HepG2 (cell line): ENCODE measurements around the gene EFNA3. TPM values are rescaled to one million over a fixed set of nuclear protein-coding genes. Genes with fewer than 3 reads are reported as not detected.

Experiments
- ARNTL ChIP-seq: sonication (generic); formaldehyde crosslinking; IDR thresholded peaks from 2 replicates; pipeline ENCODE4 v1.4.0; 2020; ENCODE audit warnings: mild to moderate bottlenecking, missing genetic modification reagents
- GTF3A ChIP-seq: sonication (generic); formaldehyde crosslinking; conservative IDR thresholded peaks from 2 replicates; pipeline ENCODE4 v1.4.0; 2020; ENCODE audit warnings: mild to moderate bottlenecking, missing genetic modification reagents
- IRF1 ChIP-seq: sonication (generic); formaldehyde crosslinking; IDR thresholded peaks from 2 replicates; pipeline ENCODE4 v1.4.0; 2020; ENCODE audit warnings: low read depth, mild to moderate bottlenecking, missing genetic modification reagents
- MXD4 ChIP-seq: IDR thresholded peaks from 2 replicates; pipeline ENCODE4 v1.6.1; 2016; ENCODE audit warnings: mild to moderate bottlenecking, missing biosample characterization, missing genetic modification reagents
- RARA ChIP-seq: IDR thresholded peaks from 2 replicates; pipeline ENCODE4 v1.6.1; 2016; ENCODE audit warnings: missing genetic modification reagents, missing compliant biosample characterization
- XBP1 ChIP-seq: sonication (generic); formaldehyde crosslinking; IDR thresholded peaks from 2 replicates; pipeline ENCODE4 v1.5.0; 2020; ENCODE audit warnings: missing genetic modification reagents
- ZNF230 ChIP-seq: sonication (generic); formaldehyde crosslinking; IDR thresholded peaks from 2 replicates; pipeline ENCODE4 v1.4.0; 2020; ENCODE audit warnings: mild to moderate bottlenecking, missing genetic modification reagents
- ZNF780A ChIP-seq: sonication (generic); formaldehyde crosslinking; IDR thresholded peaks from 2 replicates; pipeline ENCODE4 v1.8.0; 2022; ENCODE audit warnings: mild to moderate bottlenecking, missing genetic modification reagents, moderate library complexity
- ZNF782 ChIP-seq: sonication (generic); formaldehyde crosslinking; IDR thresholded peaks from 2 replicates; pipeline ENCODE4 v1.4.0; 2020; ENCODE audit warnings: missing genetic modification reagents, mild to moderate bottlenecking, borderline replicate concordance
- polyA plus RNA-seq, 8 experiments: library from polyadenylated mRNA; depleted of rRNA in 3 of 8; stranded (reverse) in 7 of 8; unstranded in 1 of 8; fragments of >200 nt; fragmentation: Illumina TruSeq in 4 of 8; extraction: Trizol in 4 of 8; gene quantifications; 2 replicates each; pipeline versions ENCODE4 v1.2.1 to v1.2.3, GENCODE V29; 2011 to 2016; ENCODE audit warnings: low read depth in 4 of 8, missing spikeins in 1 of 8, mixed read lengths in 1 of 8; ENCODE audit not compliant: insufficient read depth in 1 of 8
- total RNA-seq, 5 experiments: library from RNA; depleted of rRNA; stranded (reverse); fragments of >200 nt; fragmentation: Illumina TruSeq; extraction: Trizol; gene quantifications; 2 replicates each; pipeline ENCODE4 v1.2.3, GENCODE V29; 2016; ENCODE audit warnings: low read depth in 1 of 5
- TF ChIP-seq, protein P1 (sequence below), 2 experiments: sonication (generic) in 1 of 2; formaldehyde crosslinking in 1 of 2; IDR thresholded peaks; 2 replicates each; pipeline versions ENCODE4 v1.4.0 to v1.6.1; 2016 to 2020; ENCODE audit warnings: borderline replicate concordance in 1 of 2, low read depth in 1 of 2, mild to moderate bottlenecking in 1 of 2, missing genetic modification reagents in 1 of 2

The EFNA3 gene
- total and polyA plus RNA-seq, 2 of the 13 experiments (the other 11 are each of a cell fraction or from before 2014, with no cell fraction given) = 1.0 to 5.7 TPM

DNA sequence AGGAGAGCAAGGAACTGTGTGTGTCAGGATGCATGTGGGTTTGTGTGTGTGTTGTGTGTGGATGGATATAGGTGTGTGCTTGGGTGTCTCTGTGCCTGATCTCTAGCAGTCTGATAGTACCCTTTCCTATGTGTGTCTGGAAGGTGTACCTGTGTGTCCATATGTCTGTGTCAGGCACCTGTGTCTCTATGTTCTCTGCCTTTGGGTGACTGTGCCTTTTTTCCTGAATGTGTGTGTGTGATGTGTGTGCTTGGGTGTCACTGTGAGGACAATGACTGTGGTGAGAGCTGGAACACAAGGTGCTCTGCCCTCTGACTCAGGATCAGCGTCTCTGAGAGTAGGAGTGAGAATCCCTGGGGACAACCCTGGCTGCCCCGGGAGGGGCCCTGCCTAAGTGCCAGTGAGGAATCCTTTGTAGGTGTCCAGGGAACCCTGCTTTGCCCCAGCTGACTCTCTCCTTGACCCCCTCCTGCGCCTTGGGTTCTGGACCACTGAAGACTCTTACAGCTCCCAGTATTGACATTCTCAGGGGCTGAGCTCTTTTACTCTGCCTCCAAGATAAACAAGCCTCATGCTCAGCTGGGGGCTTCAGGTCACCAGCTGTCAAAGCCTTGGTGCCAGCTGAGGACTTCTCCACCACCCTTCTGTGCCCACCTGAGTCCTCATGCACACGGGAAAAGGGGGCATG, 735 bp upstream of the EFNA3 start (continued):
- TF ChIP-seq XBP1 (CRISPR knock-in tag) (no peak), RARA (CRISPR knock-in tag) (no peak), ZNF780A (CRISPR knock-in tag) (no peak), ZNF230 (no peak), ARNTL (no peak), MXD4 (CRISPR knock-in tag) (no peak), IRF1 (no peak), ZNF782 (CRISPR knock-in tag) (no peak), GTF3A (CRISPR knock-in tag) (no peak)
- TF ChIP-seq, protein P1, sequence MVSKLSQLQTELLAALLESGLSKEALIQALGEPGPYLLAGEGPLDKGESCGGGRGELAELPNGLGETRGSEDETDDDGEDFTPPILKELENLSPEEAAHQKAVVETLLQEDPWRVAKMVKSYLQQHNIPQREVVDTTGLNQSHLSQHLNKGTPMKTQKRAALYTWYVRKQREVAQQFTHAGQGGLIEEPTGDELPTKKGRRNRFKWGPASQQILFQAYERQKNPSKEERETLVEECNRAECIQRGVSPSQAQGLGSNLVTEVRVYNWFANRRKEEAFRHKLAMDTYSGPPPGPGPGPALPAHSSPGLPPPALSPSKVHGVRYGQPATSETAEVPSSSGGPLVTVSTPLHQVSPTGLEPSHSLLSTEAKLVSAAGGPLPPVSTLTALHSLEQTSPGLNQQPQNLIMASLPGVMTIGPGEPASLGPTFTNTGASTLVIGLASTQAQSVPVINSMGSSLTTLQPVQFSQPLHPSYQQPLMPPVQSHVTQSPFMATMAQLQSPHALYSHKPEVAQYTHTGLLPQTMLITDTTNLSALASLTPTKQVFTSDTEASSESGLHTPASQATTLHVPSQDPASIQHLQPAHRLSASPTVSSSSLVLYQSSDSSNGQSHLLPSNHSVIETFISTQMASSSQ (IDR thresholded peaks at IDR 0.05; ENCODE audit: low read depth) = no peak
- TF ChIP-seq, protein P1 (CRISPR knock-in tag; IDR thresholded peaks at IDR 0.05; ENCODE audit: borderline replicate concordance) = no peak
- TF ChIP-seq, all 625 proteins: peak for 0
